ENCODE data around the gene ARHGAP24. TPM values are rescaled to one million over a fixed set of nuclear protein-coding genes. Genes with fewer than 3 reads are reported as not detected.

The ARHGAP24 gene
- total RNA-seq, 2 experiments from 2014 or later, result 0.22 to 0.70 TPM

GRCh38 chr4:85591406-85592098, 116.6 kb downstream of the ARHGAP24 start:
- no peaks in the 10 kb centered on the region for H3K36me3 Mint-ChIP-seq (ENCODE audit: low read depth)
- CTCF ChIA-PET, result no interaction called here
- ATAC-seq (no peak), DNase-seq (no peak)
- H3K9me3 Mint-ChIP-seq, result peaks cover 2% of the 10 kb centered on the region
- POLR2A ChIA-PET, result no interaction called here
- intact Hi-C loops (cut with micrococcal nuclease), result no loop called here
- H3K4me1 Mint-ChIP-seq (ENCODE audit: low read depth), result no peaks in the 10 kb centered on the region
- no peak overlapping the region for H3K27ac Mint-ChIP-seq
- no peak for TF ChIP-seq CTCF (IDR thresholded peaks at IDR 0.05)
- H3K4me3 Mint-ChIP-seq, result no peak overlapping the region
- H3K27me3 Mint-ChIP-seq, result no peaks in the 10 kb centered on the region

GRCh38 chr4:85595098-85595775, 120.3 kb downstream of the ARHGAP24 start:
- CTCF ChIA-PET, result no interaction called here
- no peaks in the 10 kb centered on the region for H3K27me3 Mint-ChIP-seq
- no peak overlapping the region for H3K4me3 Mint-ChIP-seq
- ATAC-seq, result no peak
- TF ChIP-seq CTCF (IDR thresholded peaks at IDR 0.05), result no peak
- H3K27ac Mint-ChIP-seq, result no peak overlapping the region
- DNase-seq, result no peak
- H3K9me3 Mint-ChIP-seq, result peaks cover 2% of the 10 kb centered on the region
- H3K36me3 Mint-ChIP-seq (ENCODE audit: low read depth), result no peaks in the 10 kb centered on the region
- intact Hi-C loops (cut with micrococcal nuclease), result no loop called here
- no peaks in the 10 kb centered on the region for H3K4me1 Mint-ChIP-seq (ENCODE audit: low read depth)
- POLR2A ChIA-PET, result no interaction called here

- POLR2A ChIA-PET, result no interaction called here
- no peak for TF ChIP-seq CTCF (IDR thresholded peaks at IDR 0.05)
- H3K4me3 Mint-ChIP-seq, result no peak overlapping the region
- intact Hi-C loops (cut with micrococcal nuclease), result no loop called here
- no peaks in the 10 kb centered on the region for H3K36me3 Mint-ChIP-seq (ENCODE audit: low read depth)
- peaks cover 2% of the 10 kb centered on the region for H3K9me3 Mint-ChIP-seq
- no peaks in the 10 kb centered on the region for H3K27me3 Mint-ChIP-seq
- CTCF ChIA-PET, result no interaction called here
- DNase-seq, result no peak
- no peaks in the 10 kb centered on the region for H3K4me1 Mint-ChIP-seq (ENCODE audit: low read depth)
- H3K27ac Mint-ChIP-seq, result no peak overlapping the region
- ATAC-seq, result no peak
Observed at GRCh38 chr4:85595796-85596559, 121.0 kb downstream of the ARHGAP24 start.

GRCh38 chr4:85598936-85599335, 124.0 kb downstream of the ARHGAP24 start:
- Mint-ChIP-seq H3K9me3 (no peaks in the 10 kb centered on the region), H3K4me1 (ENCODE audit: low read depth) (no peaks in the 10 kb centered on the region), H3K4me3 (no peak overlapping the region), H3K27me3 (no peaks in the 10 kb centered on the region), H3K36me3 (ENCODE audit: low read depth) (no peaks in the 10 kb centered on the region), H3K27ac (no peak overlapping the region)
- ChIA-PET CTCF (no interaction called here), POLR2A (no interaction called here)
- DNase-seq (no peak), ATAC-seq (no peak)
- intact Hi-C loops (cut with micrococcal nuclease), result no loop called here
- TF ChIP-seq CTCF (IDR thresholded peaks at IDR 0.05), result no peak

- CTCF ChIA-PET, result no interaction called here
- H3K9me3 Mint-ChIP-seq, result no peaks in the 10 kb centered on the region
- POLR2A ChIA-PET, result no interaction called here
- no peak overlapping the region for H3K27ac Mint-ChIP-seq
- H3K4me3 Mint-ChIP-seq, result no peak overlapping the region
- intact Hi-C loops (cut with micrococcal nuclease), result no loop called here
- no peak for TF ChIP-seq CTCF (IDR thresholded peaks at IDR 0.05)
- H3K4me1 Mint-ChIP-seq (ENCODE audit: low read depth), result no peaks in the 10 kb centered on the region
- ATAC-seq (no peak), DNase-seq (no peak)
- no peaks in the 10 kb centered on the region for H3K27me3 Mint-ChIP-seq
- no peaks in the 10 kb centered on the region for H3K36me3 Mint-ChIP-seq (ENCODE audit: low read depth)
Observed at GRCh38 chr4:85600501-85600900, 125.6 kb downstream of the ARHGAP24 start.
